HepG2 (cell line): ENCODE data around the gene TERB2. TPM values are rescaled to one million over a fixed set of nuclear protein-coding genes. Genes with fewer than 3 reads are reported as not detected.

Source experiments
- CC2D1A ChIP-seq: sonication (generic); formaldehyde crosslinking; IDR thresholded peaks from 2 replicates; pipeline ENCODE4 v1.8.1; 2023; ENCODE audit warnings: mild to moderate bottlenecking, missing genetic modification reagents
- EHMT2 ChIP-seq: fragments of 200-600 bp; sonication (generic); IDR thresholded peaks from 2 replicates; pipeline ENCODE4 v1.7.0; 2017; ENCODE audit warnings: antibody characterized with exemption, low read depth, low read length, borderline replicate concordance
- GATA4 ChIP-seq: sonication (generic); IDR thresholded peaks from 2 replicates; pipeline ENCODE4 v1.6.1; 2016; ENCODE audit warnings: antibody characterized with exemption, low read depth, borderline replicate concordance
- HNF4G ChIP-seq, 2 experiments: sonication (generic) in 1 of 2; formaldehyde crosslinking in 1 of 2; IDR thresholded peaks; 2 replicates each; pipeline versions ENCODE4 v1.4.0 to v1.6.1; 2011 to 2020; ENCODE audit warnings: borderline replicate concordance in 2 of 2, low read depth in 2 of 2, mild to moderate bottlenecking in 2 of 2, low read length in 1 of 2, missing genetic modification reagents in 1 of 2, moderate library complexity in 1 of 2
- IRF2 ChIP-seq: IDR thresholded peaks from 2 replicates; pipeline ENCODE4 v1.6.1; 2018; ENCODE audit warnings: missing genetic modification reagents, missing compliant biosample characterization
- KLF15 ChIP-seq: sonication (generic); formaldehyde crosslinking; IDR thresholded peaks from 2 replicates; pipeline ENCODE4 v1.8.1; 2023; ENCODE audit warnings: borderline replicate concordance, mild to moderate bottlenecking, inconsistent platforms, missing genetic modification reagents, mixed read lengths
- MLX ChIP-seq: IDR thresholded peaks from 2 replicates; pipeline ENCODE4 v1.6.1; 2016
- RARA ChIP-seq: IDR thresholded peaks from 2 replicates; pipeline ENCODE4 v1.6.1; 2016; ENCODE audit warnings: missing genetic modification reagents, missing compliant biosample characterization
- RXRB ChIP-seq: IDR thresholded peaks from 2 replicates; pipeline ENCODE4 v1.6.1; 2016; ENCODE audit warnings: borderline replicate concordance, missing genetic modification reagents, missing compliant biosample characterization
- TCF12 ChIP-seq, 2 experiments: fragments of 450-650 bp in 1 of 2; sonication (generic) in 1 of 2; formaldehyde crosslinking in 1 of 2; IDR thresholded peaks; 2 replicates each; pipeline versions ENCODE4 v1.6.1 to v1.8.0; 2017 to 2022; ENCODE audit warnings: antibody characterized with exemption in 1 of 2, mild to moderate bottlenecking in 1 of 2, missing genetic modification reagents in 1 of 2, moderate library complexity in 1 of 2
- ZMYM2 ChIP-seq: sonication (generic); formaldehyde crosslinking; IDR thresholded peaks from 2 replicates; pipeline ENCODE4 v1.8.0; 2022; ENCODE audit warnings: mild to moderate bottlenecking, missing genetic modification reagents
- ZNF138 ChIP-seq: sonication (generic); formaldehyde crosslinking; IDR thresholded peaks from 2 replicates; pipeline ENCODE4 v1.5.0; 2020; ENCODE audit warnings: mild to moderate bottlenecking, low read depth, missing genetic modification reagents
- ZNF18 ChIP-seq: sonication (generic); formaldehyde crosslinking; IDR thresholded peaks from 2 replicates; pipeline ENCODE4 v1.8.0; 2022; ENCODE audit warnings: mild to moderate bottlenecking, missing genetic modification reagents; ENCODE audit not compliant: insufficient replicate concordance
- ZNF275 ChIP-seq: sonication (generic); formaldehyde crosslinking; IDR thresholded peaks from 2 replicates; pipeline ENCODE4 v1.8.0; 2022; ENCODE audit warnings: missing genetic modification reagents, mild to moderate bottlenecking, inconsistent platforms, borderline replicate concordance
- ZNF331 ChIP-seq: sonication (generic); formaldehyde crosslinking; IDR thresholded peaks from 2 replicates; pipeline ENCODE4 v1.4.0; 2020; ENCODE audit warnings: missing genetic modification reagents
- ZNF362 ChIP-seq: sonication (generic); formaldehyde crosslinking; IDR thresholded peaks from 2 replicates; pipeline ENCODE4 v1.4.0; 2020; ENCODE audit warnings: missing genetic modification reagents, mild to moderate bottlenecking, borderline replicate concordance
- ZNF562 ChIP-seq: sonication (generic); formaldehyde crosslinking; IDR thresholded peaks from 2 replicates; pipeline ENCODE4 v1.8.0; 2022; ENCODE audit warnings: missing genetic modification reagents, borderline replicate concordance
- ZNF660 ChIP-seq: sonication (generic); formaldehyde crosslinking; IDR thresholded peaks from 2 replicates; pipeline ENCODE4 v1.5.1; 2020; ENCODE audit warnings: mild to moderate bottlenecking, low read depth, missing genetic modification reagents, borderline replicate concordance
- ZNF713 ChIP-seq: sonication (generic); formaldehyde crosslinking; IDR thresholded peaks from 2 replicates; pipeline ENCODE4 v1.4.0; 2020; ENCODE audit warnings: mild to moderate bottlenecking, missing genetic modification reagents
- ZNF773 ChIP-seq: sonication (generic); formaldehyde crosslinking; IDR thresholded peaks from 2 replicates; pipeline ENCODE4 v1.4.0; 2020; ENCODE audit warnings: missing genetic modification reagents, borderline replicate concordance
- ZNF879 ChIP-seq: sonication (generic); formaldehyde crosslinking; IDR thresholded peaks from 2 replicates; pipeline ENCODE4 v1.8.1; 2023; ENCODE audit warnings: missing genetic modification reagents
- ZUFSP ChIP-seq: sonication (generic); formaldehyde crosslinking; IDR thresholded peaks from 2 replicates; pipeline ENCODE4 v1.9.0; 2021; ENCODE audit warnings: missing genetic modification reagents, mild to moderate bottlenecking, borderline replicate concordance
- polyA plus RNA-seq, 8 experiments: library from polyadenylated mRNA; depleted of rRNA in 3 of 8; stranded (reverse) in 7 of 8; unstranded in 1 of 8; fragments of >200 nt; fragmentation: Illumina TruSeq in 4 of 8; extraction: Trizol in 4 of 8; gene quantifications; 2 replicates each; pipeline versions ENCODE4 v1.2.1 to v1.2.3, GENCODE V29; 2011 to 2016; ENCODE audit warnings: low read depth in 4 of 8, missing spikeins in 1 of 8, mixed read lengths in 1 of 8; ENCODE audit not compliant: insufficient read depth in 1 of 8
- total RNA-seq, 5 experiments: library from RNA; depleted of rRNA; stranded (reverse); fragments of >200 nt; fragmentation: Illumina TruSeq; extraction: Trizol; gene quantifications; 2 replicates each; pipeline ENCODE4 v1.2.3, GENCODE V29; 2016; ENCODE audit warnings: low read depth in 1 of 5

TERB2 gene
- total and polyA plus RNA-seq, 2 of the 13 experiments (the other 11 are each of a cell fraction or from before 2014, with no cell fraction given), result not detected

- no peak for TF ChIP-seq EHMT2
- no peak for TF ChIP-seq ZNF773 (CRISPR knock-in tag)
- no peak for TF ChIP-seq ZNF275 (CRISPR knock-in tag)
- TF ChIP-seq ZNF18 (CRISPR knock-in tag), result peak; percentile 82
- TF ChIP-seq ZNF660, result no peak
- TF ChIP-seq ZUFSP (CRISPR knock-in tag), result no peak
- TF ChIP-seq ZNF138 (CRISPR knock-in tag), result no peak
- 0 out of 2 replicates have a peak, but pooled peaks have one; percentile 33 for TF ChIP-seq GATA4
- no peak for TF ChIP-seq RARA
- TF ChIP-seq HNF4G (IDR thresholded peaks at IDR 0.05; ENCODE audit: borderline replicate concordance, low read depth, low read length), result no peak
- no peak for TF ChIP-seq HNF4G (CRISPR knock-in tag; IDR thresholded peaks at IDR 0.05; ENCODE audit: borderline replicate concordance, low read depth)
- TF ChIP-seq ZNF713 (CRISPR knock-in tag), result no peak
- no peak; the same call in 1 of the 2 replicates for TF ChIP-seq ZNF331 (CRISPR knock-in tag)
- peak; percentile 39; the same call in 1 of the 2 replicates for TF ChIP-seq ZNF879 (CRISPR knock-in tag)
- TF ChIP-seq RXRB (CRISPR knock-in tag), result no peak
- TF ChIP-seq CC2D1A, result no peak
- TF ChIP-seq ZMYM2, result no peak
- no peak; the same call in 1 of the 2 replicates for TF ChIP-seq MLX (CRISPR knock-in tag)
- peak; percentile 13; the same call in 1 of the 2 replicates for TF ChIP-seq ZNF362 (CRISPR knock-in tag)
- 0 out of 2 replicates have a peak, but pooled peaks have one; percentile 20 for TF ChIP-seq IRF2 (CRISPR knock-in tag)
- no peak for TF ChIP-seq TCF12 (IDR thresholded peaks at IDR 0.05)
- no peak for TF ChIP-seq TCF12 (CRISPR knock-in tag; IDR thresholded peaks at IDR 0.05)
- TF ChIP-seq KLF15, result no peak
- no peak for TF ChIP-seq ZNF562 (CRISPR knock-in tag)
Measured at GRCh38 chr15:45022871-45023658, 66.6 kb downstream of the TERB2 start, which contains the start of gene SORD (continued).
